Embryonic facial prominence (tissue), 1 donor: ENCODE data around the gene ST7L.
"Not testable (repeated sequence)": the region's sequence is repeated elsewhere in the genome, so short reads cannot be mapped to it uniquely, and the experiment has no call there.

Experiments used
- DNase-seq: peaks from one replicate; pipeline ENCODE4 v3.0.0-alpha.2; 2016; ENCODE audit errors: extremely low spot score

The ST7L gene

DNA sequence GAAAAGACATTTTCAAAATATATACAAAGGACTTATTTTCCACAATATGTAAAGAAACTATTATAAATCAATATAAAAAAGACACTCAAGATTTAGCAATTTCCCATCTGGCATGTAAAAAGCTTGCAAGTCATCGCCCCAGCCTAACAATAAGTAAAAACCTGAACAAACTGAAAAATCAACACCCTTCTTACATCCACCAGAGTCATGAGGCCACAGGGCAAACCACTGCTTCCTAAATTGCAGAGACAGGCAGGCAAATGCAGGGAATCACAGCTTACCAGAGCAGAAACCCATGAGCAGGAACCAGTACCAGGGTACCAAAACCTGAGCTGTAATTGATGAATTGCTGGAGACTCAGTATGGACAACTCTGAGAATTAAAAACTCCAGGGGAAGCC is 126.9 kb downstream of the ST7L start:
- DNase-seq = no peak

DNA sequence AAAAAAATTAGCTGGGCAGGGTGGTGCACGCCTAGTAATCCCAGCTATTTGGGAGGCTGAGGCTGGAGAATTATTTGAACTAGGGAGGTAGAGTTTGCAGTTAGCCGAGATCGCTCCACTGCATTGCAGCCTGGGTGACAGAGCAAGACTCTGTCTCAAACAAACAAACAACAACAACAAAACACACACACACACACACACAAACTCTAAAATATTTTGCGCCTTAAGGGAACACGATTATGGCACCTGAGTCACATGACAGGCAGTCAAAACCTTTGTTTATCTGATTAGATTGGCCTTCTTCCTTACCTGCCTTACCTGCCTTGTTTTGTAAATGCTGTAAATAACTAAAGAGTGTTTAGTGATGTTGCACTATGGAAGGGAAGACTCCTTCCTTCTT is 130.8 kb downstream of the ST7L start:
- no peak for DNase-seq

DNA sequence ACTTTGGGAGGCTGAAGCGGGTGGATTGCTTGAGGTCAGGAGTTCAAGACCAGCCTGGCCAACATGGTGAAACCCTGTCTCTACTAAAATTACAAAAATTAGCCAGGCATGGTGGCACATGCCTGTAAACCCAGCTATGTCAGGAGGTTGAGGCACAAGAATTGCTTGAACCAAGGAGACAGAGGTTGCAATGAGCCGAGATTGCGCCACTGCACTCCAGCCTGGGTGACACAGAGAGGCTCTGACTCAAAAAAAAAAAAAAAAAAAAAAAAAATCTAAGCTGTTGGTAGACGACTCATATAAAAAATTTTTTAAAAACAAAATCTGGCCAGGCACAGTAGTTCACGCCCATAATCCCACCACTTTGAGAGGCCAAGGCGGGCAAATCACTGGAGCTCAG is 131.3 kb downstream of the ST7L start:
- not testable (repeated sequence) for DNase-seq

DNA sequence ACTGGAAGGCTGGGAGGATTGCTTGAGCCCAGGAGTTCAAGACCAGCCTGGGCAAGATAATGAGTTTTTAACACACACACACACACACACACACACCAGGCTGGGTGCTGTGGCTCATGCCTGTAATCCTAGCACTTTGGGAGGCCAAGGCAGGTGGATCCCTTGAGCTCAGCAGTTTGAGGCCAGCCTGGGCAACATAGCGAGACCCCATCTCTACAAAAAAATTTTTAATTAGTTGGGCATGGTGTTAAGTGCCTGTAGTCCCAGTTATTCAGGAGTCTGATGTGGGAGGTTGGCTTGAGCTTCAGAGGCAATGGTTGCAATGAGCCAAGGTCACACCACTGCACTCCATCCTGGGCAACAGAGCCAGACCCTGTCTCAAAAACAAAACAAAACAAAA is 132.9 kb downstream of the ST7L start:
- not testable (repeated sequence) for DNase-seq

DNA sequence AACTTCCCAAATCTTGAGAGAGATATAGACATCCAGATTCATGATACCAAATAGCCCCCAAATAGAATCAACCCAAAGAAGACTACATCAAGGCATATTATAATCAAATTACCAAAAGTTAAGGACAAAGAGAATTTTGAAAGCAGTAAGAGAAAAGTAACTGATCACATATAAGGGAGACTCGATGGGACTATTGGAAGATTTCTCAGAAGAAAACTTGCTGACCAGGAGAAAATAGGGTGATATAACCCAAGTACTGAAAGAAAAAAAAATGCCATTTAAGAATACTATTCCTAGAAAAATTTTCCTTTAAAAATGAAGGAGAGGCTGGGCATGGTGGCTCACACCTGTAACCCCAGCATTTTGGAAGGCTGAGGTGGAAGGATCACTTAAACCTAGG is 140.6 kb downstream of the ST7L start:
- no peak for DNase-seq

DNA sequence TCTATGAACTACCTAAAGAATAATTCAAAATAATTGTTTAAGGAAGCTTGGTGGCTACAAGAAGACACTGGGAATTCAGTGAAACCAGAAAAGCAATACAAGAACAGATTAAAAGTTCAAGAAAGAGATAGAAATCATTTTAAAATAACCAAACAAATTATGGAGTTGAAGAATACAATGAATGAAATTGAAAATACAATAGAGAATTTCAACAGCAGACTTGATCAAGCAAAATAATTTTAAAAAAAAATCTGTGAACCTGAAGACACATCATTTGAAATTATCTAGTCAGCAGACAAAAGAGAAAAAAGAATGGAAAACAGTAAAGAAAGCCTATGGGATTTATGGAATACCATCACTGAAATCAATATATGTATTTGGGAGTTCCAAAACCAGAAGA is 141.4 kb downstream of the ST7L start:
- no peak for DNase-seq
